Testis (tissue), 2 donors: Measurements from ENCODE around the gene GPT2.
"Not testable (repeated sequence)": the region's sequence is repeated elsewhere in the genome, so short reads cannot be mapped to it uniquely, and the experiment has no call there.

Experiments
- CTCF ChIP-seq, 3 experiments: fragments of 450-650 bp in 2 of 3; fragments of 200-600 bp in 1 of 3; sonication (generic) in 1 of 3; IDR thresholded peaks; one replicate each; pipeline ENCODE4 v1.5.1; 2016 to 2019; ENCODE audit warnings: antibody characterized with exemption in 3 of 3, mild to moderate bottlenecking in 2 of 3, moderate library complexity in 1 of 3
- POLR2A ChIP-seq: fragments of 450-650 bp; IDR thresholded peaks from one replicate; pipeline ENCODE4 v1.6.1; 2017; ENCODE audit warnings: antibody characterized with exemption, mild to moderate bottlenecking, moderate library complexity

- TF ChIP-seq CTCF (IDR thresholded peaks at IDR 0.05); POLR2A: not testable (repeated sequence)
These were observed 60.6 kb downstream of the GPT2 start for GRCh38 chr16:46944713-46945112.
